ENCODE results near the gene SAMD11. TPM values are rescaled to one million over a fixed set of nuclear protein-coding genes. Genes with fewer than 3 reads are reported as not detected.

SAMD11 gene
- total and polyA plus RNA-seq, 2 of the 8 experiments (the other 6 are each of a cell fraction or from before 2014, with no cell fraction given): 0.18 to 0.30 TPM

GRCh38 chr1:936348-937264 lies 12.9 kb downstream of the SAMD11 start (continued):
- TF ChIP-seq CHD7 (IDR thresholded peaks at IDR 0.05; ENCODE audit: insufficient replicate concordance, low read length) (no peak), CEBPB (IDR thresholded peaks at IDR 0.05; ENCODE audit: low read depth, low read length) (no peak), MAFK (IDR thresholded peaks at IDR 0.05; ENCODE audit: low read depth, low read length) (no peak)
